D341Med (cell line): Measurements from ENCODE around the gene MEG3.
A peak's percentile ranks its signal among the peaks of the same experiment; 100 is the strongest.

Source experiments
- DNase-seq: peaks from one replicate; pipeline ENCODE4 v3.0.0; 2012; ENCODE audit warnings: low spot score

The MEG3 gene

GRCh38 chr14:100846309-100846859, 20.5 kb downstream of the MEG3 start:
- DNase-seq = no peak

- no peak for DNase-seq
These were observed 23.3 kb downstream of the MEG3 start for GRCh38 chr14:100849115-100849781.

- peak; percentile 81 for DNase-seq
These were observed 25.1 kb downstream of the MEG3 start for GRCh38 chr14:100850841-100851585.

GRCh38 chr14:100851586-100851916, 25.6 kb downstream of the MEG3 start:
- DNase-seq = no peak

- no peak for DNase-seq
These were observed 26.2 kb downstream of the MEG3 start for GRCh38 chr14:100851946-100852620.

GRCh38 chr14:100854435-100854834, 28.5 kb downstream of the MEG3 start:
- no peak for DNase-seq

GRCh38 chr14:100855256-100855930, 29.5 kb downstream of the MEG3 start:
- no peak for DNase-seq

- DNase-seq = no peak
These were observed 30.4 kb downstream of the MEG3 start for GRCh38 chr14:100856056-100856950.

GRCh38 chr14:100857233-100857922, 31.5 kb downstream of the MEG3 start:
- DNase-seq = no peak

GRCh38 chr14:100857923-100858837, 32.3 kb downstream of the MEG3 start:
- no peak for DNase-seq

GRCh38 chr14:100858838-100859220, 32.9 kb downstream of the MEG3 start:
- no peak for DNase-seq

GRCh38 chr14:100859781-100860180, 33.9 kb downstream of the MEG3 start:
- no peak for DNase-seq

GRCh38 chr14:100860556-100861187, 34.8 kb downstream of the MEG3 start:
- no peak for DNase-seq

- DNase-seq = no peak
These were observed 35.4 kb downstream of the MEG3 start for GRCh38 chr14:100861188-100861936.

- no peak for DNase-seq
These were observed 36.0 kb downstream of the MEG3 start for GRCh38 chr14:100861937-100862247.

GRCh38 chr14:100862277-100862676, 36.4 kb downstream of the MEG3 start:
- no peak for DNase-seq

- no peak for DNase-seq
These were observed 36.9 kb downstream of the MEG3 start for GRCh38 chr14:100862793-100863192.

- DNase-seq = no peak
These were observed 38.3 kb downstream of the MEG3 start for GRCh38 chr14:100864206-100864605.
